Ishikawa (cell line): Measurements from ENCODE around the gene PABPN1L.

Source experiments
- CEBPB ChIP-seq: IDR thresholded peaks from 2 replicates; pipeline ENCODE4 v1.6.1; 2012
- CREB1 ChIP-seq: IDR thresholded peaks from 2 replicates; pipeline ENCODE4 v1.6.1; 2012; ENCODE audit warnings: low read depth
- EGR1 ChIP-seq: IDR thresholded peaks from 2 replicates; pipeline ENCODE4 v1.6.1; 2012
- EP300 ChIP-seq: IDR thresholded peaks from 2 replicates; pipeline ENCODE4 v1.6.1; 2012; ENCODE audit warnings: borderline replicate concordance
- FOXM1 ChIP-seq: IDR thresholded peaks from 2 replicates; pipeline ENCODE4 v1.6.1; 2012; ENCODE audit warnings: low read depth, borderline replicate concordance
- NFIC ChIP-seq: IDR thresholded peaks from 2 replicates; pipeline ENCODE4 v1.6.1; 2012
- RAD21 ChIP-seq: IDR thresholded peaks from 2 replicates; pipeline ENCODE4 v1.6.1; 2012; ENCODE audit warnings: low read depth
- TAF1 ChIP-seq: IDR thresholded peaks from 2 replicates; pipeline ENCODE4 v1.6.1; 2012; ENCODE audit warnings: low read depth, mild to moderate bottlenecking
- TCF12 ChIP-seq: IDR thresholded peaks from 2 replicates; pipeline ENCODE4 v1.6.1; 2012; ENCODE audit warnings: low read depth
- TEAD4 ChIP-seq: IDR thresholded peaks from 2 replicates; pipeline ENCODE4 v1.6.1; 2012
- USF1 ChIP-seq: IDR thresholded peaks from 2 replicates; pipeline ENCODE4 v1.6.1; 2012
- YY1 ChIP-seq: IDR thresholded peaks from 2 replicates; pipeline ENCODE4 v1.6.1; 2012; ENCODE audit warnings: low read depth
- ZBTB7A ChIP-seq: IDR thresholded peaks from 2 replicates; pipeline ENCODE4 v1.6.1; 2012; ENCODE audit warnings: low read depth
- TF ChIP-seq, protein P1 (sequence below): IDR thresholded peaks from 2 replicates; pipeline ENCODE4 v1.6.1; 2012
- TF ChIP-seq, protein P2 (sequence below): IDR thresholded peaks from 2 replicates; pipeline ENCODE4 v1.6.1; 2012; ENCODE audit warnings: low read depth, mild to moderate bottlenecking

Gene PABPN1L

GRCh38 chr16:88864099-88864498 is 2.4 kb downstream of the PABPN1L start:
- TF ChIP-seq RAD21 (no peak), YY1 (no peak), NFIC (no peak), ZBTB7A (no peak), EGR1 (no peak), CEBPB (no peak), TAF1 (no peak), TCF12 (no peak), FOXM1 (no peak), TEAD4 (no peak), USF1 (no peak), EP300 (no peak), CREB1 (no peak)
- TF ChIP-seq, protein P1, sequence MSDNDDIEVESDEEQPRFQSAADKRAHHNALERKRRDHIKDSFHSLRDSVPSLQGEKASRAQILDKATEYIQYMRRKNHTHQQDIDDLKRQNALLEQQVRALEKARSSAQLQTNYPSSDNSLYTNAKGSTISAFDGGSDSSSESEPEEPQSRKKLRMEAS = no peak
- TF ChIP-seq, protein P2, sequence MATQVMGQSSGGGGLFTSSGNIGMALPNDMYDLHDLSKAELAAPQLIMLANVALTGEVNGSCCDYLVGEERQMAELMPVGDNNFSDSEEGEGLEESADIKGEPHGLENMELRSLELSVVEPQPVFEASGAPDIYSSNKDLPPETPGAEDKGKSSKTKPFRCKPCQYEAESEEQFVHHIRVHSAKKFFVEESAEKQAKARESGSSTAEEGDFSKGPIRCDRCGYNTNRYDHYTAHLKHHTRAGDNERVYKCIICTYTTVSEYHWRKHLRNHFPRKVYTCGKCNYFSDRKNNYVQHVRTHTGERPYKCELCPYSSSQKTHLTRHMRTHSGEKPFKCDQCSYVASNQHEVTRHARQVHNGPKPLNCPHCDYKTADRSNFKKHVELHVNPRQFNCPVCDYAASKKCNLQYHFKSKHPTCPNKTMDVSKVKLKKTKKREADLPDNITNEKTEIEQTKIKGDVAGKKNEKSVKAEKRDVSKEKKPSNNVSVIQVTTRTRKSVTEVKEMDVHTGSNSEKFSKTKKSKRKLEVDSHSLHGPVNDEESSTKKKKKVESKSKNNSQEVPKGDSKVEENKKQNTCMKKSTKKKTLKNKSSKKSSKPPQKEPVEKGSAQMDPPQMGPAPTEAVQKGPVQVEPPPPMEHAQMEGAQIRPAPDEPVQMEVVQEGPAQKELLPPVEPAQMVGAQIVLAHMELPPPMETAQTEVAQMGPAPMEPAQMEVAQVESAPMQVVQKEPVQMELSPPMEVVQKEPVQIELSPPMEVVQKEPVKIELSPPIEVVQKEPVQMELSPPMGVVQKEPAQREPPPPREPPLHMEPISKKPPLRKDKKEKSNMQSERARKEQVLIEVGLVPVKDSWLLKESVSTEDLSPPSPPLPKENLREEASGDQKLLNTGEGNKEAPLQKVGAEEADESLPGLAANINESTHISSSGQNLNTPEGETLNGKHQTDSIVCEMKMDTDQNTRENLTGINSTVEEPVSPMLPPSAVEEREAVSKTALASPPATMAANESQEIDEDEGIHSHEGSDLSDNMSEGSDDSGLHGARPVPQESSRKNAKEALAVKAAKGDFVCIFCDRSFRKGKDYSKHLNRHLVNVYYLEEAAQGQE = no peak

- TF ChIP-seq YY1 (no peak), TCF12 (no peak), EGR1 (no peak), NFIC (no peak), FOXM1 (no peak), ZBTB7A (no peak)
These were observed 3.0 kb downstream of the PABPN1L start for GRCh38 chr16:88863426-88863825.

GRCh38 chr16:88862968-88863367 is 3.5 kb downstream of the PABPN1L start:
- TF ChIP-seq TEAD4 (no peak), RAD21 (no peak), YY1 (no peak), USF1 (no peak), TCF12 (no peak), EGR1 (no peak), TAF1 (no peak), CREB1 (no peak), FOXM1 (no peak), NFIC (no peak), ZBTB7A (no peak), CEBPB (no peak), EP300 (no peak)
- TF ChIP-seq, protein P2 = no peak
- TF ChIP-seq, protein P1 = no peak

DNA sequence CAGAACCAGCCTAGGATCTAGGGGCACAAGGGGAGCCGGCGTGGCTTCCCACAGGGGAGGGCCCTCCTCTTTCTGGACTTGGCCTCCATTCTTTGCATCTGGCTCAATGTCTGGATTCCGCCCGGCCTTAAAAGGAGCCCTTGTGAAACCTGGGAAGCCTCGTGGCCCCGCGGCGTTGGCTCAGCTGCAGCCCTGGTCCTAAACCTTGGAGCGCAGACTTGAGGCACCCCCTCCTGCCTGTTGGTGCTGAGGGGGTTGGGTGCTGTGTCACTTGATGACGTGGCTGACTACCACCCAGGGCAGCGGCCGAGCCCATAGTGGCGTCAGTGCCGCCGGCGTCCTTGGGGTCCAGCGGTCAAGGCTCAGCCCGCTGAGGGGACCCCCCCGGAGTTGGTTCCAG is 5.1 kb downstream of the PABPN1L start:
- TF ChIP-seq, protein P2 = no peak
- no peak for TF ChIP-seq YY1

DNA sequence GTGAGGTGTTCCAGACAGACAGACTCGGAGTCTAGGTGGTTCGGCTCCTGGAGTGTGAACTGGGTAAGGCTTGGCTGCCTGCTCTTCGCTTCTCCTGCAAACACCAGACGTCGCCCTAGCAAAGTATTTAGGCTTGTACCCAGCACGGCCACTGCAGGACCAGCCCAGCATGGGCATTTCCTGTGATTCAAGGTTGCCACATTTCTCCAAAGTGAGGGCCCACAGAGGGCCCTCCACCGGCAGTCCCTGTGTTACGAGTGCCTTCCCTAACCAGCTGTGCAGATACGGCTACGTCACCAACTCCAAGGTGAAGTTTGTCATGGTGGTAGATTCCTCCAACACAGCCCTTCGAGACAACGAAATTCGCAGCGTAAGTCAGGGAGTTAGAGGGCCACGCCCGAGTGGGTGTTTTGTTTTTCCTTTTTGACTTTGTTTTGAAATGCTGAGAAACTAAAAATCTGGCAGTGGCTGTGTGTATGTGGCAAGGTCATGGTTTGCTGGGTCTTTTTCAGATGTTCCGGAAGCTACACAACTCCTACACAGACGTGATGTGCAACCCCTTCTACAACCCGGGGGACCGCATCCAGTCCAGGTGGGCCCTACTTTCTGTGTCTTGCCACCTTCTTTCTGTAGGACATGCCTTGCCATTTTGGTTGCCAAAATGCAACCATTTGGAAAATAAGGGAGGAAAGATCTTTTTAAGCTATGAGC is 6.9 kb downstream of the PABPN1L start:
- TF ChIP-seq, protein P1 = no peak
- TF ChIP-seq ZBTB7A = no peak
- no peak for TF ChIP-seq YY1
- TF ChIP-seq TEAD4 = no peak
- TF ChIP-seq, protein P2 = no peak
- TF ChIP-seq TAF1 = no peak
- TF ChIP-seq TCF12 = no peak
- TF ChIP-seq NFIC = no peak
- TF ChIP-seq RAD21 = no peak
- TF ChIP-seq EP300 = no peak
- TF ChIP-seq CEBPB = no peak
- TF ChIP-seq USF1 = no peak
- TF ChIP-seq FOXM1 = no peak
- no peak for TF ChIP-seq EGR1
